Activated CD8-positive, alpha-beta memory T cell treated with anti-CD3 and anti-CD28 coated beads, Interleukin-2, amount 50 U/mL, for 48 hours (primary cell): Measurements from ENCODE around the gene UGT3A1.

Experiments used
- DNase-seq: peaks from one replicate; pipeline ENCODE4 v3.0.0-alpha.2; 2020

The UGT3A1 gene

DNA sequence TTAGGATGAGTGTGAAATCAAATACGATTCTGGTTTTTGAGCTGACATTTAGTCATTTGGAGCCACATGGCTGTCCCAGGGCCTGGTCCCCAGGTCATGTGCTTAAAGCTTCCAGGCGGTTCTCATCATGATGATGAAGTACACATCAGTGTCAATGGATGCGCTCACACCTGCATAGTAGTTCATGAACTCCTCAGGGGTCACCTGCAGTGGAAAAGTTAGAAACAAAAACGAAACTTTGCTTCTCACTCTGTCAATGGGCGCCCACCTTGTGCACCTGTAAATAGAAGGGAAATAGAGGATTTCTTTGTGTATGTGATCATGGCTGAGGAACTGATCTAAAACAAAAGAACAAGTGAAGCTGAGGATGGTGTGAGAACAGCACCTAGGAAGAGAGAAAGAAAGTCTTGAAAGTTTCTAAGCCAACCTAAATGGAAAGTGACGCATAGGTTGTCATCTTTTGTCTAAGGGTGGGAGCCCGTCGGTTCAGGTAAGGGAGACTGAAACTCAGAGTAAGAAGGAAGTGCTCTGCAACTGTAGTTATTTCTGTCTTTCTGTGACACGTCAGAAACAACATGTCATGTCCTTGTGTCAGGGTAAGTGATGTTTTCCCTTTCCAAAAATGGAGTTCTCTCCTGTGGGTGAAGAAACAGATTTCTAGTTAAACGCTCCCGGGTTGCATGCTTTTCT lies 86.6 kb downstream of the UGT3A1 start:
- DNase-seq = no peak

- DNase-seq = no peak
Measured at GRCh38 chr5:35903631-35904203, 87.5 kb downstream of the UGT3A1 start.

GRCh38 chr5:35902046-35902672 lies 89.0 kb downstream of the UGT3A1 start:
- no peak for DNase-seq
